Hepatocyte (in vitro differentiated cells): ENCODE measurements around the gene WRNIP1. TPM values are rescaled to one million over a fixed set of nuclear protein-coding genes. Genes with fewer than 3 reads are reported as not detected.

ENCODE experiments used
- DNase-seq: peaks from one replicate; pipeline ENCODE4 v3.0.0-alpha.2; 2016; ENCODE audit warnings: low spot score
- H2AFZ ChIP-seq: fragments of 200-600 bp; sonication (generic); 2 replicates; pipeline ENCODE4 v1.6.0; 2016; ENCODE audit warnings: antibody characterized with exemption, mild to moderate bottlenecking
- H3K27ac ChIP-seq: fragments of 200-600 bp; sonication (generic); 2 replicates; pipeline ENCODE4 v1.5.1; 2016; ENCODE audit warnings: mild to moderate bottlenecking
- H3K27me3 ChIP-seq: fragments of 200-600 bp; sonication (generic); 2 replicates; pipeline ENCODE4 v1.6.1; 2016
- H3K36me3 ChIP-seq: fragments of 200-600 bp; sonication (generic); replicated peaks from 2 replicates; pipeline ENCODE4 v1.5.1; 2016; ENCODE audit warnings: low read depth; ENCODE audit not compliant: insufficient read depth
- H3K4me1 ChIP-seq: fragments of 200-600 bp; sonication (generic); 2 replicates; pipeline ENCODE4 v1.5.1; 2016; ENCODE audit warnings: mild to moderate bottlenecking, moderate library complexity; ENCODE audit not compliant: insufficient read depth
- H3K4me2 ChIP-seq: fragments of 200-600 bp; sonication (generic); 2 replicates; pipeline ENCODE4 v1.6.0; 2016
- H3K4me3 ChIP-seq: fragments of 200-600 bp; sonication (generic); 2 replicates; pipeline ENCODE4 v1.5.1; 2016; ENCODE audit warnings: mild to moderate bottlenecking
- H3K79me2 ChIP-seq: fragments of 200-600 bp; sonication (generic); 2 replicates; pipeline ENCODE4 v1.6.0; 2017; ENCODE audit warnings: mild to moderate bottlenecking
- H3K9me2 ChIP-seq: fragments of 200-600 bp; sonication (generic); replicated peaks from 2 replicates; pipeline ENCODE4 v1.6.0; 2017; ENCODE audit warnings: mild to moderate bottlenecking; ENCODE audit not compliant: insufficient read depth
- H3K9me3 ChIP-seq: fragments of 200-600 bp; sonication (generic); 2 replicates; pipeline ENCODE4 v1.5.1; 2016; ENCODE audit warnings: low read depth, mild to moderate bottlenecking
- H4K20me1 ChIP-seq: fragments of 200-600 bp; sonication (generic); 2 replicates; pipeline ENCODE4 v1.6.0; 2016; ENCODE audit warnings: mild to moderate bottlenecking; ENCODE audit not compliant: insufficient read depth, poor library complexity, severe bottlenecking
- EZH2 ChIP-seq: fragments of 200-600 bp; sonication (generic); IDR thresholded peaks from 2 replicates; pipeline ENCODE4 v1.6.1; 2016; ENCODE audit warnings: antibody characterized with exemption, mild to moderate bottlenecking, borderline replicate concordance
- EZH2phosphoT487 ChIP-seq: fragments of 200-600 bp; sonication (generic); IDR thresholded peaks from one replicate; pipeline ENCODE4 v1.6.1; 2018; ENCODE audit warnings: antibody characterized with exemption, mild to moderate bottlenecking, low read depth, moderate library complexity; ENCODE audit not compliant: unreplicated experiment, severe bottlenecking
- WGBS: methylation state at CpG from one replicate; pipeline ENCODE4 v1.1.6; 2016; ENCODE audit warnings: low lambda C conversion rate; ENCODE audit errors: missing lambda C conversion rate; 5-methylcytosine and 5-hydroxymethylcytosine counted together
- polyA plus RNA-seq: library from polyadenylated mRNA; unstranded; fragments of >200 nt; fragmentation: Nextera tagmentation; extraction: Ambion mirVana; gene quantifications from 2 replicates; pipeline ENCODE4 v1.2.1, GENCODE V29; 2016
- total RNA-seq: library from RNA; depleted of rRNA; stranded (reverse); fragments of >200 nt; gene quantifications from 2 replicates; pipeline ENCODE4 v1.2.3, GENCODE V29; 2014
- TF ChIP-seq, protein P1 (sequence below): fragments of 200-600 bp; sonication (generic); IDR thresholded peaks from 2 replicates; pipeline ENCODE4 v1.5.1; 2016; ENCODE audit warnings: antibody characterized with exemption, mild to moderate bottlenecking; ENCODE audit not compliant: poor library complexity

The WRNIP1 gene
- total and polyA plus RNA-seq, 2 experiments from 2014 or later: 47.6 to 54.6 TPM

DNA sequence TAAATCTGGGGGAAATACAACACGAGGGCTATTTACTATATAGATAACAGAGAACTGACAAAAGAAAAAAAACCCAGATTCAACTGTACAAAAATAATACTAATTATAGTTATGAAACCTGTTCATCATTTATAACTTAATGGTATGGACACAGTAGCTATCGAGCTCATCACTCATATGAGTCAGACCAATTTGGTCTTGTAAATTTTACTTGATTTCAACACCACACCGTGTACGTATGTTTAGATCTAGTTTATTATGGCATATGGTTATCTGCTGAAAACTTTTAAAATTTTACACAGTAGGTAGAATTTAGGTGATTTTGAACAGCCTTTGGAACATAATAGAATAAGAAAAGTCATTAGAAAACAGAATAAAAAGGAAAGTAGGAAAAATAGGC, 19.9 kb upstream of the WRNIP1 start:
- no peaks in the 10 kb centered on the region for H3K36me3 ChIP-seq
- no peak overlapping the region for H2AFZ ChIP-seq
- DNase-seq: no peak
- no peaks in the 10 kb centered on the region for H3K9me3 ChIP-seq
- TF ChIP-seq, protein P1, sequence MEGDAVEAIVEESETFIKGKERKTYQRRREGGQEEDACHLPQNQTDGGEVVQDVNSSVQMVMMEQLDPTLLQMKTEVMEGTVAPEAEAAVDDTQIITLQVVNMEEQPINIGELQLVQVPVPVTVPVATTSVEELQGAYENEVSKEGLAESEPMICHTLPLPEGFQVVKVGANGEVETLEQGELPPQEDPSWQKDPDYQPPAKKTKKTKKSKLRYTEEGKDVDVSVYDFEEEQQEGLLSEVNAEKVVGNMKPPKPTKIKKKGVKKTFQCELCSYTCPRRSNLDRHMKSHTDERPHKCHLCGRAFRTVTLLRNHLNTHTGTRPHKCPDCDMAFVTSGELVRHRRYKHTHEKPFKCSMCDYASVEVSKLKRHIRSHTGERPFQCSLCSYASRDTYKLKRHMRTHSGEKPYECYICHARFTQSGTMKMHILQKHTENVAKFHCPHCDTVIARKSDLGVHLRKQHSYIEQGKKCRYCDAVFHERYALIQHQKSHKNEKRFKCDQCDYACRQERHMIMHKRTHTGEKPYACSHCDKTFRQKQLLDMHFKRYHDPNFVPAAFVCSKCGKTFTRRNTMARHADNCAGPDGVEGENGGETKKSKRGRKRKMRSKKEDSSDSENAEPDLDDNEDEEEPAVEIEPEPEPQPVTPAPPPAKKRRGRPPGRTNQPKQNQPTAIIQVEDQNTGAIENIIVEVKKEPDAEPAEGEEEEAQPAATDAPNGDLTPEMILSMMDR: no peak
- TF ChIP-seq EZH2phosphoT487 (no peak), EZH2 (no peak)
- no peaks in the 10 kb centered on the region for H3K4me1 ChIP-seq
- H3K4me3 ChIP-seq: no peak overlapping the region
- no peak overlapping the region for H3K4me2 ChIP-seq
- WGBS: 82% methylated on average over 4 of the region's 4 CpGs
- H3K27ac ChIP-seq: no peak overlapping the region
- H4K20me1 ChIP-seq: no peaks in the 10 kb centered on the region
- H3K79me2 ChIP-seq: no peaks in the 10 kb centered on the region
- no peaks in the 10 kb centered on the region for H3K9me2 ChIP-seq
- H3K27me3 ChIP-seq: no peaks in the 10 kb centered on the region

DNA sequence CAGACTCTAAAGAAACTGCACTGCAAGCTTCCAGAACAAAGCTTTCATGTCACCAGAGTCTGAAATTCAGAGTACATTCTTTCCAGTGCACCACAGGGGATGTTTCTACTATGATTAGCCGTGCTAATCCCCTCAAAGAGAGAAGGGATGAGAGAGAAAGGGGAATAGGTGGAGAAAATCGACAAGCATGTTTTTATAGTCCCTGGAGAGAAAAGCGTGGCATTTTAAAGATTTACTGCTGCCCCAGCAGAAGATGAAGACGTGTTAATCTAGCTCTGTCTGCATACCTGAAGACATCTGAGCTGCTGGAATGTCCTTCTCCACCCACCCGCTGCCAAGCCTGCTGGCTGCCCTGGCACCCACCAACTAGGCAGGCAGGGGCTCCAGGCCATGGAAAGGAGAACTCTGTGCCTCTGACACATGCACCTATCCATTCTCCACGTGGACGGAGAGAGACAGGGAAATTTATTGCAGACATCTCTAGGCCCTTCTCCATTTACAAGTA, 18.6 kb upstream of the WRNIP1 start:
- 42% methylated on average over 7 of the region's 7 CpGs for WGBS
- TF ChIP-seq, protein P1: no peak
- TF ChIP-seq EZH2 (no peak), EZH2phosphoT487 (no peak)
- Histone ChIP-seq H3K9me2 (no peaks in the 10 kb centered on the region), H3K4me1 (no peaks in the 10 kb centered on the region), H3K4me3 (no peak overlapping the region), H4K20me1 (no peaks in the 10 kb centered on the region), H2AFZ (no peak overlapping the region), H3K36me3 (no peaks in the 10 kb centered on the region), H3K27ac (no peak overlapping the region), H3K79me2 (no peaks in the 10 kb centered on the region), H3K9me3 (no peaks in the 10 kb centered on the region), H3K4me2 (no peak overlapping the region), H3K27me3 (no peaks in the 10 kb centered on the region)
- no peak for DNase-seq

DNA sequence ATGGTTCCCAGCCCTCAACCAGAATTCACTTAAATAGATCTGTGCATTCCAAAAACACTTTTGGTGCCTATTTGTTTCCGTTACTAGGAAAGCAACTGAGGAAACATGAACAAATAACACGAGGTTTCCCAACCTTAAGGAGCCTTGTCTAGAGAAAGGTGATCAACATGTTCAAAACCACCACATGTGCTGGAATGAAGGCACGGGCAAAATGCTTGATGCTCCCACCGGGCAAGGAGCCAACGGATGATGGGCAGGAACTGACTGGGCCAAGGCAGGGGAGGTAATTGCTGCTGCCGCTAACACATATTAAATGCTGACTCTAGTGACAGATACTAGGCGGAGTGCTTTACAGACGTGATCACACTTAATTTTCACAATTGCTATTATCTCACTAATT, 17.0 kb upstream of the WRNIP1 start:
- 79% methylated on average over 8 of the region's 8 CpGs for WGBS
- Histone ChIP-seq H3K4me2 (no peak overlapping the region), H2AFZ (no peak overlapping the region), H4K20me1 (no peaks in the 10 kb centered on the region), H3K9me3 (no peaks in the 10 kb centered on the region), H3K27me3 (no peaks in the 10 kb centered on the region), H3K4me3 (no peak overlapping the region), H3K36me3 (no peaks in the 10 kb centered on the region), H3K79me2 (no peaks in the 10 kb centered on the region), H3K27ac (no peak overlapping the region), H3K9me2 (no peaks in the 10 kb centered on the region), H3K4me1 (no peaks in the 10 kb centered on the region)
- DNase-seq: no peak
- TF ChIP-seq, protein P1: no peak
- TF ChIP-seq EZH2 (no peak), EZH2phosphoT487 (no peak)
